Activated CD8-positive, alpha-beta T cell treated with anti-CD3 and anti-CD28 coated beads, Interleukin-2, amount 10 ng/mL, durations not matched to agents 7 days and 5 days (primary cell): Measurements from ENCODE around the gene MC2R. TPM values are rescaled to one million over a fixed set of nuclear protein-coding genes. Genes with fewer than 3 reads are reported as not detected.

Experiments used
- ATAC-seq: fragments of 150-1000 bp; cut with Tn5 transposase; one replicate; pipeline ENCODE4 v1.10.0; 2021; ENCODE audit warnings: moderate library complexity
- CTCF ChIA-PET: fragments of 350-600 bp; sonication (Branson Sonifier 250); formaldehyde crosslinking; loops from one replicate; lab custom pipeline; 2021; ENCODE audit warnings: antibody characterized with exemption; lab: Charles Lee
- POLR2A ChIA-PET: fragments of 350-600 bp; sonication (Branson Sonifier 250); formaldehyde crosslinking; loops from one replicate; lab custom pipeline; 2021; ENCODE audit warnings: antibody characterized with exemption; lab: Charles Lee
- DNase-seq: peaks from one replicate; pipeline ENCODE4 v3.0.0-alpha.2; 2020
- H3K27ac Mint-ChIP-seq: one replicate; pipeline ENCODE4 v1.8.0; 2021; ENCODE audit warnings: mild to moderate bottlenecking, mixed read lengths
- H3K27me3 Mint-ChIP-seq: one replicate; pipeline ENCODE4 v1.8.0; 2021; ENCODE audit warnings: low read depth, mixed read lengths
- H3K36me3 Mint-ChIP-seq: one replicate; pipeline ENCODE4 v1.8.0; 2021; ENCODE audit warnings: low read depth, mixed read lengths
- H3K4me1 Mint-ChIP-seq: one replicate; pipeline ENCODE4 v1.8.0; 2021; ENCODE audit warnings: low read depth, mixed read lengths
- H3K4me3 Mint-ChIP-seq: one replicate; pipeline ENCODE4 v1.8.0; 2021; ENCODE audit warnings: mild to moderate bottlenecking, mixed read lengths
- H3K9me3 Mint-ChIP-seq: one replicate; pipeline ENCODE4 v1.8.0; 2022; ENCODE audit warnings: mixed read lengths; ENCODE audit not compliant: insufficient read depth
- total RNA-seq, 2 experiments: library from RNA; stranded (reverse); gene quantifications; one replicate each; pipeline ENCODE4 v1.2.3, GENCODE V29; 2021

MC2R gene
- not detected for total RNA-seq

DNA sequence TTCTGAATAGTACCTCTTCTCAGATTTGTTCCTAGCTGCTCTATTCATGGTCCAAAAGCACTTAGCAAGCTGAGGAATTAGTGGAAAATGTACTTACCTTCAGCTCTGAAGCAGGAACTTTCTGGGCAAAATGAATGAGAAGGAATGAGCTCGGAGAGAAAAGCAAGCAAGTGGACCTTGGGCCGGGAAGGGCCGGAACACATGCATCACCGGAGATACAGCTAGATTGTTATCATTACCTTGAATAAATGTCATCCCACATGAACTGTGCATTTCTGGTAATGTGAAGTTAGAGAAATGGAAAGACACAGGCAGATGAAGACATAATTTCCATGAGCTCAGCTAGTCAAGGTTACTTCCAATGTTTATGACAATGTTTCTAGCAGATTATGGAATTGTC is at the start of gene MC2R:
MC2R (minus strand) TSS at position 146 of the 400 bp plus-strand sequence. CDS start 30,018 bp downstream, outside the sequence.
- Mint-ChIP-seq H3K9me3 (no peaks in the 10 kb centered on the region), H3K27ac (no peak within 1 kb of the TSS), H3K4me1 (no peaks in the 10 kb centered on the region), H3K36me3 (no peaks in the 10 kb centered on the region), H3K27me3 (no peaks in the 10 kb centered on the region), H3K4me3 (no peak within 1 kb of the TSS)
- ATAC-seq (no peak), DNase-seq (no peak)
- ChIA-PET POLR2A (no interaction called here), CTCF (interaction anchor here (1.8 kb wide), 1 partner anchor 103 kb away, joined by 5 read pairs; no protein-coding TSS in a partner anchor)

- ATAC-seq, result no peak
- H3K27me3 Mint-ChIP-seq, result no peaks in the 10 kb centered on the region
- POLR2A ChIA-PET, result interaction anchor here (0.7 kb wide), 1 partner anchor 136 kb away, joined by 4 read pairs; no protein-coding TSS in a partner anchor
- no peak for DNase-seq
- no peak overlapping the region for H3K4me3 Mint-ChIP-seq
- no peaks in the 10 kb centered on the region for H3K4me1 Mint-ChIP-seq
- CTCF ChIA-PET, result no interaction called here
- no peaks in the 10 kb centered on the region for H3K9me3 Mint-ChIP-seq
- no peak overlapping the region for H3K27ac Mint-ChIP-seq
- no peaks in the 10 kb centered on the region for H3K36me3 Mint-ChIP-seq
Measured at GRCh38 chr18:13945811-13946210, 30.5 kb upstream of the MC2R start.

- POLR2A ChIA-PET, result no interaction called here
- no peaks in the 10 kb centered on the region for H3K4me1 Mint-ChIP-seq
- no peak overlapping the region for H3K27ac Mint-ChIP-seq
- CTCF ChIA-PET, result no interaction called here
- ATAC-seq (no peak), DNase-seq (no peak)
- H3K4me3 Mint-ChIP-seq, result no peak overlapping the region
- no peaks in the 10 kb centered on the region for H3K9me3 Mint-ChIP-seq
- no peaks in the 10 kb centered on the region for H3K27me3 Mint-ChIP-seq
- H3K36me3 Mint-ChIP-seq, result no peaks in the 10 kb centered on the region
Measured at GRCh38 chr18:13943338-13943737, 28.0 kb upstream of the MC2R start.

GRCh38 chr18:13940326-13940725 is 25.0 kb upstream of the MC2R start:
- ATAC-seq, result no peak
- ChIA-PET CTCF (no interaction called here), POLR2A (no interaction called here)
- no peaks in the 10 kb centered on the region for H3K36me3 Mint-ChIP-seq
- no peaks in the 10 kb centered on the region for H3K9me3 Mint-ChIP-seq
- DNase-seq, result no peak
- H3K4me1 Mint-ChIP-seq, result no peaks in the 10 kb centered on the region
- no peaks in the 10 kb centered on the region for H3K27me3 Mint-ChIP-seq
- H3K4me3 Mint-ChIP-seq, result no peak overlapping the region
- H3K27ac Mint-ChIP-seq, result no peak overlapping the region

DNA sequence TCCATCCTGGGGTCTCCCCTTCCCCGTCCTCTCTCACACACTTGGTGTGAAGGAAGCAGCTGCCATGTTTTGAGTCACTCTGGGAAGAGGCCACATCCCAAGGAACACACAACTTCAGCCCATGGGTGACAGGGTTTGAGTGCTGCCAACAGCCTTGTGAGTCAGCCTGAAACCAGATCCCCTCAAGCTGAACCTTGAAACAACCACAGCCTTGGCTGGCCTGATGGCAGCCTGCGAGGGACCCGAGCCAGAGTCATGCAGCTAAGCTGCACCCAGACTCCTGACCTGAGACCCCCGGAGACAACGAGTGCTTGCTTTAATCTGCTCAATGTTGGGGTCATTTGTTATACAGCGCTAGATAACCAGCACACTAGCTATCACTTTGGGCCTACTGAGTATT is 19.3 kb upstream of the MC2R start:
- POLR2A ChIA-PET, result no interaction called here
- Mint-ChIP-seq H3K4me3 (no peak overlapping the region), H3K27ac (no peak overlapping the region), H3K4me1 (no peaks in the 10 kb centered on the region), H3K36me3 (no peaks in the 10 kb centered on the region), H3K27me3 (no peaks in the 10 kb centered on the region), H3K9me3 (no peaks in the 10 kb centered on the region)
- CTCF ChIA-PET, result no interaction called here
- no peak for ATAC-seq
- DNase-seq, result no peak

GRCh38 chr18:13934058-13934457 is 18.7 kb upstream of the MC2R start:
- H3K27me3 Mint-ChIP-seq, result no peaks in the 10 kb centered on the region
- ATAC-seq (no peak), DNase-seq (no peak)
- POLR2A ChIA-PET, result no interaction called here
- H3K9me3 Mint-ChIP-seq, result no peaks in the 10 kb centered on the region
- H3K27ac Mint-ChIP-seq, result no peak overlapping the region
- H3K4me3 Mint-ChIP-seq, result no peak overlapping the region
- CTCF ChIA-PET, result no interaction called here
- no peaks in the 10 kb centered on the region for H3K4me1 Mint-ChIP-seq
- H3K36me3 Mint-ChIP-seq, result no peaks in the 10 kb centered on the region

DNA sequence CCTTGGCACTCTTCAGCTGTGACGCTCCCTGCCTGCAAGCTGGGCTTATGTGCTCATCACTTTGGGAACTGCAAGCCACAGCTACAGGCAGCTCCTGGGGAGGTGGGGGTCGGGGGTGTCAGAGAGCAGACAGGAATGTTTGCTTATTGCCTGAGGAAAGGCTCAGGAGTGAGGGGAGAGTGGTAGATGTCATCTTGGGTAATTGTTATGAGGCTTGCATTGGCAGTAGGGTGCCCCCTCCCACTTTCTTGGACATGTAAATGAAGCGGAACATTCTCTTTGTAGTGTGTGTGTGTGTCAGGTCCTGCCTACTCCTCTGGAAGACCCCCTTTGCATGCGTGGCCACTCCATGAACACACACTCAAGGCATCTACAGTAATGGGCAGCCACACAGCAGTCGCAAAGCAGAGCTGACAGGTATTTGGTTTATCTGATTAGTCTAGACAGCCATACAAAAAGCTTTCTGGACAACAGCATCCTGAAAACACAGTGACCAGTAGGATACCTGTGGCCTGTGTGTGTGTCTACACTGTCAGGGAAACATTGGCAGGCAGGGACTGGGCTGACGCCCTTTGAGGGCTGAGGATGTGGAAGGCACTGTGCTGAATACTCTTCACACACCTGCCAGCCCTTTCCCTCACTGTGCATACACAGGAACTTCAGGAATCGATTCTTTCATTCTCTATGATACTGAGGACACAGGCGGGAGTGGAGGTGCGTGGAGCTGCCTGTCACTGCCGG is 17.1 kb upstream of the MC2R start:
- H3K4me3 Mint-ChIP-seq, result no peak overlapping the region
- no peaks in the 10 kb centered on the region for H3K36me3 Mint-ChIP-seq
- ChIA-PET POLR2A (no interaction called here), CTCF (no interaction called here)
- no peak for ATAC-seq
- H3K4me1 Mint-ChIP-seq, result no peaks in the 10 kb centered on the region
- no peaks in the 10 kb centered on the region for H3K9me3 Mint-ChIP-seq
- H3K27me3 Mint-ChIP-seq, result no peaks in the 10 kb centered on the region
- no peak overlapping the region for H3K27ac Mint-ChIP-seq
- no peak for DNase-seq

- ChIA-PET CTCF (no interaction called here), POLR2A (no interaction called here)
- no peaks in the 10 kb centered on the region for H3K9me3 Mint-ChIP-seq
- no peak for DNase-seq
- H3K4me1 Mint-ChIP-seq, result no peaks in the 10 kb centered on the region
- H3K27ac Mint-ChIP-seq, result no peak overlapping the region
- H3K27me3 Mint-ChIP-seq, result no peaks in the 10 kb centered on the region
- no peak for ATAC-seq
- no peak overlapping the region for H3K4me3 Mint-ChIP-seq
- H3K36me3 Mint-ChIP-seq, result no peaks in the 10 kb centered on the region
Measured at GRCh38 chr18:13930964-13931363, 15.6 kb upstream of the MC2R start.

DNA sequence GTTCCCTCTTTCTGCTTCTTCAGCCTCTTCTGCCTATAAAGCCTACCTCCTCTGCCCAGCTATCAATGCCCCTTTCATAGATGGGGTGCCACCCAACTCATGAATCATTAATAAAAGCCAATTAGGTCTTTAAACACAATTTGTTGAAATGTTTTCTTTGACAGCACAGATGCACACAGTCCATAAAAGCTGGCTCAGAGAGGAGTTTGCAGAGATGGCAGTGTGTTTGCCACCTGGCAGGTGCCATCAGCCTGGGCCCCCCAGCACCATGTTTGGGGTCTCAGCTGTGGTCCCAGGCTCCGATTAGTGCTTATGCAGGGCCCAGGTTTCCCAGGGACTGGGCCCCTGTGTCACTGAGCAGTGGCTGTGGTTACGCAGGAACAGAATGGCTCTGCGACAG is 7.9 kb upstream of the MC2R start:
- ChIA-PET POLR2A (no interaction called here), CTCF (no interaction called here)
- Mint-ChIP-seq H3K4me1 (no peaks in the 10 kb centered on the region), H3K36me3 (no peaks in the 10 kb centered on the region), H3K4me3 (no peak overlapping the region), H3K27me3 (no peaks in the 10 kb centered on the region), H3K27ac (no peak overlapping the region), H3K9me3 (no peaks in the 10 kb centered on the region)
- DNase-seq, result no peak
- ATAC-seq, result no peak

DNA sequence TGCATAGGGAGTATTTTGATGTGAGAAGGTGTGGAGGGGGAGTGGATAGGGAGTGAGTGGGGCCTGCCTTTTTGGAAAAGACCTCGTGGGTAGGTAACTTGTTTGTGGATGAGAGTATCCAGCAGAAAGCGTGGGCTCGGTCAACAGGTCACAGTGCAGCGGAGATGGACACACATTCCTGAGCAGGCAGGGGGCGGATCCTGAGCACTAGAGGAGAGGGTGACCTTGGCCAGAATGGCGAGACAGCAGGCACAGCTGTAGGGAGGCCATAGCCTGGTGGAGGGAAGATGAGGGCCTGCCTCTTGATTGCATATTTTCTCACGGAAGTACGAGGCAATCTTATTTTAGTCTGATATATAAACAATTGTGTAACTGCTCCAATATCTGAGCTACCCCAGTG is 3.6 kb upstream of the MC2R start:
- POLR2A ChIA-PET, result no interaction called here
- no peak for DNase-seq
- Mint-ChIP-seq H3K27me3 (no peaks in the 10 kb centered on the region), H3K4me1 (no peaks in the 10 kb centered on the region), H3K4me3 (no peak overlapping the region), H3K36me3 (no peaks in the 10 kb centered on the region), H3K9me3 (no peaks in the 10 kb centered on the region), H3K27ac (no peak overlapping the region)
- no peak for ATAC-seq
- CTCF ChIA-PET, result no interaction called here

GRCh38 chr18:13917401-13917800 is 2.1 kb upstream of the MC2R start:
- H3K27me3 Mint-ChIP-seq, result no peaks in the 10 kb centered on the region
- H3K4me3 Mint-ChIP-seq, result no peak overlapping the region
- ATAC-seq (no peak), DNase-seq (no peak)
- ChIA-PET POLR2A (no interaction called here), CTCF (no interaction called here)
- no peak overlapping the region for H3K27ac Mint-ChIP-seq
- no peaks in the 10 kb centered on the region for H3K36me3 Mint-ChIP-seq
- no peaks in the 10 kb centered on the region for H3K4me1 Mint-ChIP-seq
- no peaks in the 10 kb centered on the region for H3K9me3 Mint-ChIP-seq

DNA sequence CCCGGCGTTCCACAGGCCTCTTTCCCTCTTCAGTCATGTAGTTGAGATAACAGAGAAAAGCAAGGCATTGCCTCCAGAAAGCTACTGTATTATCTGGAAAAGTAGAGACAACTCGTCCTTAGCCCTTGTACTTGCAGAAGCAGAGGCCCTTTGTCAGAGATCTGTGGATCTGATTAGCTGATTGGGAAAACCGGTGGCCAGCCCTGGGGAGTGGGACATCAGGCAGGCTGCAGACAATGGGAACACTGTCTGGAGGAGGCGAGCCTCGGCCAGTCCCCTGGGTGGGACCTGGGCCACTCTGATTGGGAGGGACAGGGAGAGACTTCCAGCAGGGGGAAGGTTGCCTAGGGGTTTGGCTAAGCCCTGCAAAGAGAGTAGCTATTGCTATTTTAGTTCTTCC is 1.2 kb upstream of the MC2R start:
- ChIA-PET CTCF (no interaction called here), POLR2A (no interaction called here)
- no peaks in the 10 kb centered on the region for H3K36me3 Mint-ChIP-seq
- H3K4me3 Mint-ChIP-seq, result no peak overlapping the region
- H3K4me1 Mint-ChIP-seq, result no peaks in the 10 kb centered on the region
- ATAC-seq (no peak), DNase-seq (no peak)
- H3K27me3 Mint-ChIP-seq, result no peaks in the 10 kb centered on the region
- no peaks in the 10 kb centered on the region for H3K9me3 Mint-ChIP-seq
- no peak overlapping the region for H3K27ac Mint-ChIP-seq

- Mint-ChIP-seq H3K4me3 (no peak overlapping the region), H3K27ac (no peak overlapping the region), H3K4me1 (no peaks in the 10 kb centered on the region), H3K27me3 (no peaks in the 10 kb centered on the region), H3K36me3 (no peaks in the 10 kb centered on the region), H3K9me3 (no peaks in the 10 kb centered on the region)
- ATAC-seq, result no peak
- DNase-seq, result no peak
- POLR2A ChIA-PET, result no interaction called here
- CTCF ChIA-PET, result interaction anchor here (1.8 kb wide), 1 partner anchor 103 kb away, joined by 5 read pairs; no protein-coding TSS in a partner anchor
Measured at GRCh38 chr18:13915995-13916431, 677 bp upstream of the MC2R start.
